ENCODE data around the gene SORCS2.

- TF ChIP-seq CTCF (IDR thresholded peaks at IDR 0.05), result no peak
- TF ChIP-seq POLR2AphosphoS5 (IDR thresholded peaks at IDR 0.05), result no peak
- TF ChIP-seq POLR2A (IDR thresholded peaks at IDR 0.05), result no peak
- no peak for TF ChIP-seq EP300 (IDR thresholded peaks at IDR 0.05)
Observed at GRCh38 chr4:7214359-7214758, 22.0 kb downstream of the SORCS2 start.
